Epithelial cell of umbilical artery (primary cell): Measurements from ENCODE around the gene KDM1A. TPM values are rescaled to one million over a fixed set of nuclear protein-coding genes. Genes with fewer than 3 reads are reported as not detected.

ENCODE experiments used
- total RNA-seq: library from RNA; depleted of rRNA; stranded (reverse); fragments of >200 nt; gene quantifications from 2 replicates; pipeline ENCODE4 v1.2.3, GENCODE V29; 2014

Gene KDM1A
- 168 and 179 TPM in 2 replicates for total RNA-seq

DNA sequence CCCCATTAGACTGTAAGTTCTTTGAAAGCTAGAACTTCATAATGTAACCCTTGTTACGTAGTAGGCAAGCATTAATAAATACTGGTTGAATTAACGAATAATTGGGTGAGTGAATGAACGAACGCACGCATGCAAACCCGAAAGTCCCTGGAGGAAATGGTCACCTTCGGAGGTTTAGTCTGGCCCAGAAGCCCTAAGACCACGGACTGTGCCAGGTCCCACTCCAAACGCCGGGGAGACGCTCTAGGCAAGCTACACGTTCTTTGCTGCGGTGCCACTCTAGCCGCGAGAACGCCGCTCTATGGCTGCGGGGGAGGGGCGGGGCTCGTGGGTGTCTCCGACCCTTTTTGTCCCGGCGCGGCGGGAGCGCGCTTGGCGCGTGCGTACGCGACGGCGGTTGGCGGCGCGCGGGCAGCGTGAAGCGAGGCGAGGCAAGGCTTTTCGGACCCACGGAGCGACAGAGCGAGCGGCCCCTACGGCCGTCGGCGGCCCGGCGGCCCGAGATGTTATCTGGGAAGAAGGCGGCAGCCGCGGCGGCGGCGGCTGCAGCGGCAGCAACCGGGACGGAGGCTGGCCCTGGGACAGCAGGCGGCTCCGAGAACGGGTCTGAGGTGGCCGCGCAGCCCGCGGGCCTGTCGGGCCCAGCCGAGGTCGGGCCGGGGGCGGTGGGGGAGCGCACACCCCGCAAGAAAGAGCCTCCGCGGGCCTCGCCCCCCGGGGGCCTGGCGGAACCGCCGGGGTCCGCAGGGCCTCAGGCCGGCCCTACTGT is at the start of gene KDM1A:
KDM1A (plus strand) TSS at position 375 of the 769 bp plus-strand sequence; CDS start at position 504, 129 bp downstream.

DNA sequence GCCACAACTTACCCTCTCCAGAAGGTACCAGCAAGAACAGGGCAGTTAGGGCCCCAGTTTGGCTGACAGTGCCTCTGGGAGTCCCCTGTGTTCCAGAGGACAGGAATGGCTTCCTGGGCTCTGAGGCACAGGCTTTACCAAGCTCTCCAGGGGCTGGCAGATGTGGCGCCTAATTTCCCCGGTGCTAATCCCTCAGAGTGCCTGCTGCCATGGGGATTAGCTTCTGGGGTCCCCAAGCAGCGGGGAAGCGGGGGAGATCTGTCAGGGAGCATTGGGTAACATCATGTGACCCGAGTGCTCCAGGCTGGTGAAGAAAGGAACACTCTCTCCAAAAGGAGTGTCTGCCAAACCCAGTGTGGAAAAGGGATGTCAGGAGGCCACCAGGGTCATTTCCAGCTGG is 46.5 kb upstream of the KDM1A start, which contains the start of gene LACTBL1:
LACTBL1 (minus strand) TSS at position 107 of the 400 bp plus-strand sequence. CDS start 550 bp downstream, outside the sequence.

Other genes starting within 250 kb of the KDM1A start
- not detected in 2 replicates for gene LACTBL1, start 46.6 kb upstream of the KDM1A start, total RNA-seq
- not detected in 2 replicates for gene TEX46, start 3.6 kb upstream of the KDM1A start, total RNA-seq
- gene LUZP1, start 149.4 kb downstream of the KDM1A start, total RNA-seq = 52.6 and 60.0 TPM in 2 replicates
- 0.32 and 1.1 TPM in 2 replicates for gene HTR1D, start 198.0 kb downstream of the KDM1A start, total RNA-seq